ENCODE results near the gene NFX1.
"Not testable (repeated sequence)": the region's sequence is repeated elsewhere in the genome, so short reads cannot be mapped to it uniquely, and the experiment has no call there.

The NFX1 gene

DNA sequence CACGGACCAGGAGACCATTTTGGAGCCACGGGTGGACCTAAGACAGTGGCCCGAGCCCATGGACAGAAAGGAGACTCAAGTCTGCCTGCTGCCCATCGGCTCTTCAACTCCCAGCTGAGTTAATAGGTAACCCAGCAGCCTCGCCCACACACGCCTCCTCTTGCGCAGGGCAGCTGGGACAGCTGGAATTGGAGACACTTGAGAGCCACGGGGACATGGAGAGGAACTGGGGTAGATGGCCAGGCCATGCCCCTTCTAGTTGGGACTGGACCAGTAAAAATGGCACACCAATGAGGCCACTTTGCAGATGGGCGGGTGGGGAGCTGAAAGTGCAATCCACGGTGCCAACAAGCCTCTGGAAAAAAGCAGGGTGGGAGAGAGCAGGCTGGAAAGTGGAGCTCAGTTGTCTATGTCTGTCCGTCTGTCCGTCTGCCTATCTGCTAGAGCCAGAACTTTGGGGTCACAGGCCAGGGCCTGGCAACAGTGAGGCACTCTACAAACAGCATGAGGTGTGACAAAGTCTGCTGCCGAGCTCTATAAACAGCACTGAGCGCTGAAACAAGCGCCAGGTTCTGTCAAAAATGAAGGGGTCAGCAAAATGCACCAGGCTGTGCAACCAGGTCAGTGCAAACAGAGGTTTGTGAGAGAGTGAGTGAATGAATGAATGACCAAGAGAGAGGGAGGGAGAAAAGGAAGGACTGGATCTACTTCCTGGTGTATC, 105.0 kb downstream of the NFX1 start:
- not testable (repeated sequence) for H3K36me3 ChIP-seq (ENCODE audit: insufficient read depth, low read length); H3K9me3 ChIP-seq (ENCODE audit: low read length); H3K27ac ChIP-seq (ENCODE audit: low read depth, low read length); H3K9ac ChIP-seq (ENCODE audit: low read length); H3K4me3 ChIP-seq (ENCODE audit: low read depth in 1 of 2, low read length in 2 of 2); H3K27me3 ChIP-seq (ENCODE audit: control insufficient read depth in 1 of 2, insufficient read depth in 2 of 2, low read length in 2 of 2)
- H3K4me1 ChIP-seq (ENCODE audit: insufficient read depth, low read length) = peaks cover 10% of the 10 kb centered on the region

DNA sequence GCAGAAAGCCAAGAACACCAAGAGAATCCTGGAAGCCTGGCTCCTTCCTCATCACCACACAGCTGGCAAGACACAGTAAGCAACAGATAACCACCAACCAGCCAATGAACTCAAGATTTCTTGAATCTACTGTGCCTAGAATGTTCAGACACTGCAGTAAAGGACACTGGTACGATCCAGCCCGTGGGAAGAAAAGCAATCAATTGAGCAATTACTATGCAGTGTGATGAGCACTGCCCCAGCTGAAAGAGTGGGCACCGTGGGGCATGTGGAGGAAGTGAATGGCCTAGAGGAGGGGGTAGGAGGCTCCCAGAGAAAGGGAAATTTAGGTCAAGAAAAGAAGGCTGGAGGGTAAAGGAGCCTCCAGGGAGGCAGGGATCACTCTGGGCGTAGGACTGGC, 107.5 kb downstream of the NFX1 start:
- H3K4me1 ChIP-seq (ENCODE audit: insufficient read depth, low read length); H3K36me3 ChIP-seq (ENCODE audit: insufficient read depth, low read length); H3K9me3 ChIP-seq (ENCODE audit: low read length); H3K9ac ChIP-seq (ENCODE audit: low read length); H3K27ac ChIP-seq (ENCODE audit: low read depth, low read length); H3K4me3 ChIP-seq (ENCODE audit: low read depth in 1 of 2, low read length in 2 of 2); H3K27me3 ChIP-seq (ENCODE audit: control insufficient read depth in 1 of 2, insufficient read depth in 2 of 2, low read length in 2 of 2): not testable (repeated sequence)

DNA sequence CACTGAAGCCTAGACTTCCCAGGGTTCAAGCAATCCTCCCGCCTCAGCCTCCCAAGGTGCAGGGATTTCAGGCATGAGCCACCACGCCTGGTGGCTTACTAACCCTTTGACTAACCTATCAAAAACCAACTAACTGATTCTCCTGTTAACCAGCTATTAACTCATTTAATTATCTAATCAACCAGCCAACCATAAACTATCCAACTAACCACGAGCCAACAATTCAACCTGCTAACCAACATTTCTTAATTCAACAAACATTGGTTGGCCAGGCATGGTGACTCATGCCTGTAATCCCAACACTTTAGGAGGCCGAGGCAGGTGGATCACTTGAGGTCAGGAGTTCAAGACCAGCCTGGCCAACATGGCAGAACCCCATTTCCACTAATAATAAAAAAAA, 108.7 kb downstream of the NFX1 start:
- H3K9ac ChIP-seq (ENCODE audit: low read length); H3K9me3 ChIP-seq (ENCODE audit: low read length); H3K4me3 ChIP-seq (ENCODE audit: low read depth in 1 of 2, low read length in 2 of 2); H3K27ac ChIP-seq (ENCODE audit: low read depth, low read length); H3K4me1 ChIP-seq (ENCODE audit: insufficient read depth, low read length); H3K27me3 ChIP-seq (ENCODE audit: control insufficient read depth in 1 of 2, insufficient read depth in 2 of 2, low read length in 2 of 2); H3K36me3 ChIP-seq (ENCODE audit: insufficient read depth, low read length): not testable (repeated sequence)

DNA sequence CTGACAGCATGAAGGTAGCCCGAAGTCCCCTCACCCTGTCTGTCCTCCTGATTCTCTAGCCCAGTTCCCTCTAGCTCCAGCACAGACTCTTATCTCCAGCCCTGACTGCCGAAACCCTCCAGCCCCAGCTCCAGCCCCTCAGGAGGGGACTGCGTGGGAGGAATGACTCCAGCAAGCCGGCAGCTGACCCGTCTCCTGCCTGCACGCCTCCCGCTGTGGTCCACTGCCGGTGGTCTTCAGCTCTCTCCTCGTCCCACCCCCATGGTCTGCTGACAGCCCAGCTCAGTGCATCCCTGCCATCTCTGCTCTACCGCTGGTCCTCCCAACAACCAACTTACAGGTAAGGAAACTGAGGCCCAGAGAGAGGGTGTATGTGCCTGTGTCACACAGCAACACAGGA, 111.5 kb downstream of the NFX1 start:
- not testable (repeated sequence) for H3K9ac ChIP-seq (ENCODE audit: low read length); H3K4me3 ChIP-seq (ENCODE audit: low read depth in 1 of 2, low read length in 2 of 2); H3K36me3 ChIP-seq (ENCODE audit: insufficient read depth, low read length); H3K9me3 ChIP-seq (ENCODE audit: low read length); H3K27me3 ChIP-seq (ENCODE audit: control insufficient read depth in 1 of 2, insufficient read depth in 2 of 2, low read length in 2 of 2); H3K4me1 ChIP-seq (ENCODE audit: insufficient read depth, low read length); H3K27ac ChIP-seq (ENCODE audit: low read depth, low read length)

DNA sequence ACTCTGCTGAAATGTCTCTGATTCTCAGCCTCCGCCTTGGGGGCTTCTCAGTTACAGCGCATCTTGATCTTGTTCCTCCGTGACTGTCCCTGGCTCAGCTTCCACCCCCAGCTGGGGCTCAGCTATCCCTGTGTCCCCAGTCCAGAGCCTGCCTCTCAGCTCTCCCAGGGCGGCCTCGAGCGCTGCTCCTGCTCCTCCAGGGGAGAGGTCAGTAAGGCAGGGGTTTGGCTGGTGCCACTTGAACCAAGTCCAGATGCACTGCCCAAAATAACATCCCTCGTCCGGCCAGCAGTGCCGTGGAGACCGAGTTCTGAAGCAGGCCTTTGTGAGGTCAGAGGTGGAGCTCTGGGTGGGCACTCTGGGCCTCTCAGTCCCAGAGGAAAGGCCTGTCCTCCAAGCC, 112.1 kb downstream of the NFX1 start, which contains the start of gene AQP7:
Gene AQP7, minus strand, starts transcription at position 198 of the 400 bp plus-strand sequence. CDS start 1,306 bp downstream, outside the sequence.
- not testable (repeated sequence) for H3K9me3 ChIP-seq (ENCODE audit: low read length); H3K4me3 ChIP-seq (ENCODE audit: low read depth in 1 of 2, low read length in 2 of 2); H3K36me3 ChIP-seq (ENCODE audit: insufficient read depth, low read length); H3K9ac ChIP-seq (ENCODE audit: low read length); H3K27ac ChIP-seq (ENCODE audit: low read depth, low read length); H3K27me3 ChIP-seq (ENCODE audit: control insufficient read depth in 1 of 2, insufficient read depth in 2 of 2, low read length in 2 of 2); H3K4me1 ChIP-seq (ENCODE audit: insufficient read depth, low read length)

DNA sequence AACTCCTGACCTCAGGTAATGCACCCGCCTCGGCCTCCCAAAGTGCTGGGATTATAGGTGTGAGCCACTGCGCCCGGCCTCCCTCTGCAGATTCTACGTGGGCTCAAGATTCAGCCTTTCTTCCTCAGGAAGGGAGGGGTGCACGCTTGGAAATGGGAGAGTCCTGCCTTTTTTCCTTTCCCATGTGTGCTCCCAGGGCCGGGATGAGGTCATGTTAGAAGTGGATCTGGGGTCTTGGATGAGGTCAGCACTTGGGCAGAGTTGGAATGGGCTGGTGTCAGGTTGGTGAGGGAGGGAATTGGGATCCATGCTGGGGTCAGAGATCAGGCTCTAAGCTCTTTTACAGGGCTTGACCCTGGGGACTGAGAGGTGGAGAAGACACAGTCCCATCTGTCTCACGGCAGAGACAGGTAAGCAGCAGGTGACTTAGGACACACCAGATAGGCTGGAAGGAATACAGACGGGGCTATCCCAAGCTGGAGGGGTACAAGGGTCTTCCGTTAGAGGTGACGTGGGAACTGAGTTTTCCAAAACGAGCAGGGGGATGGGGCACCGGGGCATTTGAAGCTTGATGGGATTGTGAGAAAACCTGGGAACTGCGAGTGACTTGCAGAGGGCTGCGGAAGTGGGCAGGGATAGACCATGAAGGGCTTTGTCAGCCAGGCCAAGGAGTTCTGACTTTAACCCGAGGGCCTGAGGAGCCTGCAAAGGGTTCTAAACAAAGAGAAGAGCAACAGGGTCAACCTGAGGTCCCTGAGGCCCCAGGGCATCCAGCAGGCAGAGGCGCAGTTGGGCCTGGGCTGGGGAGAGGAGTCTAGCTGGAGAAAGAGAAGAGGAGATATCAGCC, 113.8 kb downstream of the NFX1 start:
- Histone ChIP-seq H3K4me1 (ENCODE audit: insufficient read depth, low read length) (no peaks in the 10 kb centered on the region), H3K27ac (ENCODE audit: low read depth, low read length) (no peak overlapping the region), H3K9ac (ENCODE audit: low read length) (no peak overlapping the region)

DNA sequence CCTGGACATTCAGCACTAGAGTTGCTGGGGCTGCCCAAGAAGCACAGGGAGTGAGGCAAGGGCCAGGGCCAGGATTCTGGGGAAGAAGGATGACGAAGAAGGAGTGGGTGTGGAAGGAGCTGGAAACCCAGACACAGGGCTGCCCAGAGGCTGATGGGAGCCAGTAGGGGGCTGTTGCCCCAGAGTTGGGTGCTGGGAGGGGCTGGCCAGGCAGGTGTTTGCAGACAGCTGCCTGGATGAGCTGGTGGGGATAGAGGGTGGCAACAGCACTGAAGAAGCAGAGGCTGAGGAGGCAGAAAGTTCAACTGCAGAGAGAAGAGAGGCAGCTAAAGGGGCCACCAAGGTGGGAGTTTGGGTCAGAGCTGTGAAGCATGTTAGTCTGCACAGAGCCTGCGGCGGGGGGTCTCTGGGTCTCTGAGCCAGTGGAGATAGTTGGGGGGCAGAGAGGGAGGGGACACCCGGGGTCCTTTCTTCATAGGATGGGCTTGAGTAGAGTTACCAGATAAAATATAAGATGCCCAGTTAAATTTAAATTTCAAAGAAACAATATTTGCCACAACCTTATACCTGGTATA, 114.6 kb downstream of the NFX1 start:
- Histone ChIP-seq H3K9ac (ENCODE audit: low read length) (no peak overlapping the region), H3K4me3 (ENCODE audit: low read depth in 1 of 2, low read length in 2 of 2) (no peak overlapping the region), H3K4me1 (ENCODE audit: insufficient read depth, low read length) (no peaks in the 10 kb centered on the region), H3K9me3 (ENCODE audit: low read length) (no peaks in the 10 kb centered on the region), H3K27ac (ENCODE audit: low read depth, low read length) (no peak overlapping the region), H3K36me3 (ENCODE audit: insufficient read depth, low read length) (no peaks in the 10 kb centered on the region), H3K27me3 (ENCODE audit: control insufficient read depth in 1 of 2, insufficient read depth in 2 of 2, low read length in 2 of 2) (no peaks in the 10 kb centered on the region)

More for the DNA sequence above, 113.8 kb downstream of the NFX1 start:
- Histone ChIP-seq H3K4me3 (ENCODE audit: low read depth in 1 of 2, low read length in 2 of 2) (no peak overlapping the region), H3K9me3 (ENCODE audit: low read length) (no peaks in the 10 kb centered on the region), H3K36me3 (ENCODE audit: insufficient read depth, low read length) (no peaks in the 10 kb centered on the region), H3K27me3 (ENCODE audit: control insufficient read depth in 1 of 2, insufficient read depth in 2 of 2, low read length in 2 of 2) (no peaks in the 10 kb centered on the region)

DNA sequence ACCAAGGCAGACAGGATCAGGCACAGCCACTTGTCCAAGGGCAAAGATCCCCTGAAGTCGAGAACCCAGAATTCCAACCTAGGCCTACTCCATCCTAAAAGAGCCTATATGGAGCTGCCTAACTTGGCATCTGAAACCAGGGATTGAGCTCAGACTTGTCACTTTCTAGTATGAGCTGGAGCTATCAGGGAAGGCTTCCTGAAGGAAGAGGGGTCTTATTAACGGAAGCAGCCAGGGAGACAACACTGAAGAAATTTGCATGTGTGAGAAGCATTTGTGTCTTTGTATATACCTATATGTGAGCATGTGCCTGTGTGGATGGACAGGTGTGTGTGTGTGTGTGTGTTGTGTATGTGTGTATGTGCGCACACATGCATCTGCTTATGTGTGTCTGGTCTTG, 116.7 kb downstream of the NFX1 start:
- Histone ChIP-seq H3K4me3 (ENCODE audit: low read depth in 1 of 2, low read length in 2 of 2) (no peak overlapping the region), H3K27me3 (ENCODE audit: control insufficient read depth in 1 of 2, insufficient read depth in 2 of 2, low read length in 2 of 2) (no peaks in the 10 kb centered on the region), H3K4me1 (ENCODE audit: insufficient read depth, low read length) (no peaks in the 10 kb centered on the region), H3K27ac (ENCODE audit: low read depth, low read length) (no peak overlapping the region), H3K36me3 (ENCODE audit: insufficient read depth, low read length) (no peaks in the 10 kb centered on the region), H3K9me3 (ENCODE audit: low read length) (no peaks in the 10 kb centered on the region), H3K9ac (ENCODE audit: low read length) (no peak overlapping the region)

DNA sequence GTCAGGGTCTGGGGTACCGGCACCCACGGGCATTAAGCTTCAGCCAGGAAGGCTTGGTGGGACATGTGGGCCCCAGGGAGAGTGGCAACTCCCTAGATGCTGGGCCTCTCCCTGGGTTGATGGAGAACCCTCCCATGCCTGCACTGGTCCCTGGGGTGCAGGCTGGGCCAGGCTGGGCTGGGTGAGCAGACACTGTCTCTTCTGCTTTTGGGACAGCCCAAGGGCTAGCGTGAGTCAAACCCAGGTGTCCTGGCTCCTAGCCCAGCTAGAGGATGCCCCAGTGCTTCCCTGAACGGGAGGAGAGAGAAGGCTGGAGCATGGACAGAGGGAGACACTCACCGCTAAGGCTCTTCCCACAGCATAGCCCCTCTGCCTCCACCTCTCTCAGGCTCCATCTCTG, 117.8 kb downstream of the NFX1 start:
- no peak overlapping the region for H3K27ac ChIP-seq (ENCODE audit: low read depth, low read length)
- H3K9ac ChIP-seq (ENCODE audit: low read length) = no peak overlapping the region

DNA sequence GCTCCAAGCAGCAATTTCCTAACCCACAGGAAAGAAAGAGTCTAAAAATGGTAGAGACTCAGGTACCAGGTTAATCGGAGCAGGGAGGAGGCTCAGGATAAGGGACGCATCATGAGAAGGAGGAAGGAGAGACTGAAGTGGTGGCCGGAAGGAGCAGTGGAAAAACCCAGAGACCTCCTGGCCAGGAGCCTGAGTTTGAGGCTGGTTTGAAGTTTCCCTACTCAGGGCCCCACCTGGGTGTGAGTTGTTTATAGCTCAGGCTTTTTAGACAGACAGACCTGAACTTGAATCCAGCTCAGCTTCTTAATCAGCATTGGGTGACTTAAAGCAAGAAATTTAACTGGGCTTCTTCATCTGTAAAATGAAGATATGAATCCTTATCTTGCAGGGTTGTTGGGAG, 124.0 kb downstream of the NFX1 start:
- no peaks in the 10 kb centered on the region for H3K9me3 ChIP-seq (ENCODE audit: low read length)
- no peak overlapping the region for H3K4me3 ChIP-seq (ENCODE audit: low read depth in 1 of 2, low read length in 2 of 2)
- H3K36me3 ChIP-seq (ENCODE audit: insufficient read depth, low read length) = no peaks in the 10 kb centered on the region
- H3K9ac ChIP-seq (ENCODE audit: low read length) = no peak overlapping the region
- no peak overlapping the region for H3K27ac ChIP-seq (ENCODE audit: low read depth, low read length)
- no peaks in the 10 kb centered on the region for H3K4me1 ChIP-seq (ENCODE audit: insufficient read depth, low read length)
- H3K27me3 ChIP-seq (ENCODE audit: control insufficient read depth in 1 of 2, insufficient read depth in 2 of 2, low read length in 2 of 2) = no peaks in the 10 kb centered on the region

More for the DNA sequence above, 117.8 kb downstream of the NFX1 start:
- no peaks in the 10 kb centered on the region for H3K27me3 ChIP-seq (ENCODE audit: control insufficient read depth in 1 of 2, insufficient read depth in 2 of 2, low read length in 2 of 2)
- H3K36me3 ChIP-seq (ENCODE audit: insufficient read depth, low read length) = no peaks in the 10 kb centered on the region
- no peak overlapping the region for H3K4me3 ChIP-seq (ENCODE audit: low read depth in 1 of 2, low read length in 2 of 2)
- H3K4me1 ChIP-seq (ENCODE audit: insufficient read depth, low read length) = no peaks in the 10 kb centered on the region
- H3K9me3 ChIP-seq (ENCODE audit: low read length) = no peaks in the 10 kb centered on the region

DNA sequence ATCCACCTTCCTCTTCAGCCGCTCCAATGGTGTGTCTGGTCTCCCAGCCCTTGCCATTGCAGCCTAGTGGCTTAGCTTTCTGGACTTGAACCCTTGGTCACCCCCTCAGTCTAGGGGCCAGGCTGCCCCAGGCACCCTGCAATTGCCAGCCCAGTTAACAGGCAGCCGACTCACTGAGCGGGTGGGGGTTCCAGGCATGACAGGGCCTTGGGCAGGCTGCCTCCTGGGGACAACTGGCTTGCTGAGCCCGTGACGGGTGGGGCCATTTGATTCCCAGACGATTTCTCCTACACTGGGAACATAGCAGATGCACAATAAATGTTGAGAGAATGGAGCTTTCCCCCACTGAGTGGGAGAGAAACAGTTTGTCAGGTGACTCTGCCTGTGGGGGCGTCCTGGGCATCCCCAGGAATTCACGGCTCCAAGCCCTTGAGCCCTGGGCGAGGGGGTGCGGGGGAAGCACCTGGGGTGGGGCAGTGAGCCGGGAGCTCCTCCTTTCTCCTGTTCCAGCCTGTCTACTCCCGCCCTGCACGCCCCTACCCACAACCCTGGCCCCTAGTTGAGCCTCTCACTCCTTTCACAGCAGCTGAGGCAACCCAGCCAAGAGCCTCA, 124.7 kb downstream of the NFX1 start:
- H3K4me1 ChIP-seq (ENCODE audit: insufficient read depth, low read length) = no peaks in the 10 kb centered on the region
- H3K4me3 ChIP-seq (ENCODE audit: low read depth in 1 of 2, low read length in 2 of 2) = no peak overlapping the region
- no peaks in the 10 kb centered on the region for H3K9me3 ChIP-seq (ENCODE audit: low read length)
- no peaks in the 10 kb centered on the region for H3K27me3 ChIP-seq (ENCODE audit: control insufficient read depth in 1 of 2, insufficient read depth in 2 of 2, low read length in 2 of 2)
- H3K9ac ChIP-seq (ENCODE audit: low read length) = no peak overlapping the region
- H3K36me3 ChIP-seq (ENCODE audit: insufficient read depth, low read length) = no peaks in the 10 kb centered on the region
- no peak overlapping the region for H3K27ac ChIP-seq (ENCODE audit: low read depth, low read length)
